ENCODE data around the gene HSPB1.

HSPB1 gene

DNA sequence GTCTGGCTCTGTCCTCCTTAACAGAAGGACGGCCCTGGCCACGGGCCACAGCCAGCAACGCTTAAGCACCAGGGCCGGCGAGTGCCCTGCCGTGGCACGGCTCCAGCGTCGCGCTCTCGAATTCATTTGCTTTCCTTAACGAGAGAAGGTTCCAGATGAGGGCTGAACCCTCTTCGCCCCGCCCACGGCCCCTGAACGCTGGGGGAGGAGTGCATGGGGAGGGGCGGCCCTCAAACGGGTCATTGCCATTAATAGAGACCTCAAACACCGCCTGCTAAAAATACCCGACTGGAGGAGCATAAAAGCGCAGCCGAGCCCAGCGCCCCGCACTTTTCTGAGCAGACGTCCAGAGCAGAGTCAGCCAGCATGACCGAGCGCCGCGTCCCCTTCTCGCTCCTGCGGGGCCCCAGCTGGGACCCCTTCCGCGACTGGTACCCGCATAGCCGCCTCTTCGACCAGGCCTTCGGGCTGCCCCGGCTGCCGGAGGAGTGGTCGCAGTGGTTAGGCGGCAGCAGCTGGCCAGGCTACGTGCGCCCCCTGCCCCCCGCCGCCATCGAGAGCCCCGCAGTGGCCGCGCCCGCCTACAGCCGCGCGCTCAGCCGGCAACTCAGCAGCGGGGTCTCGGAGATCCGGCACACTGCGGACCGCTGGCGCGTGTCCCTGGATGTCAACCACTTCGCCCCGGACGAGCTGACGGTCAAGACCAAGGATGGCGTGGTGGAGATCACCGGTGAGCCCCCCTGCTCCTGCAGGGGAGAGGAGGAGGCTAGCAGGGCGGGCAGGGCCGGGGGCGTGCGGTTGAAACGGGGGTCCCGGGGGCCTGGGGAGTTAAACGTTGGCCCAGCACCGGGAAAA is at the start of gene HSPB1:
Gene HSPB1 (plus strand): TSS at position 327 of the 855 bp plus-strand sequence. CDS start 40 bp downstream, at position 367.
- H3K27ac Mint-ChIP-seq = peak within 1 kb of the TSS; percentile 88
- peaks cover 6% of the 10 kb centered on the region for H3K27me3 Mint-ChIP-seq
- H3K4me1 Mint-ChIP-seq (ENCODE audit: low read depth) = peaks cover 20% of the 10 kb centered on the region
- H3K4me3 Mint-ChIP-seq = peak within 1 kb of the TSS; percentile 91
- peaks cover 8% of the 10 kb centered on the region for H3K9me3 Mint-ChIP-seq
- peaks cover 31% of the 10 kb centered on the region for H3K36me3 Mint-ChIP-seq (ENCODE audit: low read depth)
- intact Hi-C loops (cut with micrococcal nuclease) = no loop called here

GRCh38 chr7:76254781-76255180 is 47.7 kb upstream of the HSPB1 start:
- H3K4me1 Mint-ChIP-seq (ENCODE audit: low read depth) = no peaks in the 10 kb centered on the region
- no peak overlapping the region for H3K27ac Mint-ChIP-seq
- no peaks in the 10 kb centered on the region for H3K36me3 Mint-ChIP-seq (ENCODE audit: low read depth)
- intact Hi-C loops (cut with micrococcal nuclease) = no loop called here
- H3K9me3 Mint-ChIP-seq = no peaks in the 10 kb centered on the region
- peaks cover 39% of the 10 kb centered on the region for H3K27me3 Mint-ChIP-seq
- H3K4me3 Mint-ChIP-seq = no peak overlapping the region

DNA sequence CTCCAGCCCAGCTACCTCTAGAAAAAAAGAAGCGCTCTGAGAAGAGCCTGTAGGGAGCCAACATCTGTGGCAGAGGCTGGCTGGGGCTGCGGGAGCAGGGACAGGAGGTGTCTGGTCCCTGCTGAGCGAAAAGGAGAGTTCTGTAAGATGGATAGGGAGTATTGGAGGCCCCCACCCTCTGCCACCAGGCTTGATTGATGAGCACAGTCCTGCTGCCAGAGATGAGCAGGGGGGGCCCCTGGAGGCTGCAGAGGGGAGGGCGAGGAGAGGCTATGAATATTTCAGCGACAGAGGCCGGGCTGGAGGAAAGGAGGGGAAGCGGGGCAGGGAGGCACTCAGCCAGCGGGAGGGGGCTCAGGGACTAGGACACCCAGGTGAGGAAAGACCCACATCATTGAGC is 44.5 kb upstream of the HSPB1 start:
- intact Hi-C loops (cut with micrococcal nuclease) = no loop called here
- Mint-ChIP-seq H3K9me3 (no peaks in the 10 kb centered on the region), H3K27me3 (peaks cover 63% of the 10 kb centered on the region), H3K36me3 (ENCODE audit: low read depth) (no peaks in the 10 kb centered on the region), H3K4me1 (ENCODE audit: low read depth) (peaks cover 4% of the 10 kb centered on the region), H3K27ac (no peak overlapping the region), H3K4me3 (no peak overlapping the region)

DNA sequence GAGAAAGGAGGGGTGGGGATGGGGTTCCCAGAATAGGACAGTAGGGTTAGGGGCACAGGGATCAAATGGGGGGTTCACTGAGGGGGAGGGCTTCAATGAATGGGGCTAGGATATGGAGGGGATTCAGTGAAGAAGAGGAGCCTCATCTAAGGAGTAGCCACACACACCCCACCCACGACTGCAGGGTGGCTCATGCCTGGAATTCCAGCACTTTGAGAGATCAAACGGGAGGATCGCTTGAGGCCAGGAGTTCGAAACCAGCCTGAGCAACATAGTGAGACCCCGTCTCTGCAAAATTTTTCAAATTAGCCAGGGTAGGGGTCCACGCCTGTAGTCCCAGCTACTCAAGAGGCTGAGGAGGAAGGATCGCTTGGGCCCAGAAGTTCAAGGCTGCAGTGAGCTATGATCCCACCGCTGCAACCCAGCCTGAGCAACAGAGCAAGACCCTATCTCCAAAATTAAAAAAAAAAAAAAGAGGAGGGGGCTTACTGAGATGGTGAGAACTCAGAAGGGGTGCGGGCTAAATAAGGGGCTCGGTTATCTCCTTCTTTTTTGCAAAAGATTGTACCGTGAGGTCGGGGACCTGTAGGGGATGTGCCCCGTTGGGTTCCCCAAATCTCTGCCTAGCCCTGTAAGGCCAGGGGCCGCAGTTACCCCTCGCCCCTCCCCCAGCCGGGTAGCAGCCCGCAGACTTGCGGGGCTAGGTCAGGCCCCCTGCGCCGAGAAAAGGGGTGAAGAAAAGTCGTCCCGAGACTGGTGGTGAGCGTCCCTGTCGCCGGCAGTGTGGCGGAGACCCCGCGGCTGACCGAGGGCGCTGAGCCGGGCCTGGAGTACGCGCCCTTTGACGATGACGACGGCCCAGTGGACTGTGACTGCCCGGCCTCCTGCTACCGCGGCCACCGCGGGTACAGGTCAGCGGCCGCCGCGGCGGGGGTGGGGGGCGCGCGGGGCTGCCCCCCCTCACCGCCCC is 43.1 kb upstream of the HSPB1 start:
- H3K9me3 Mint-ChIP-seq = no peaks in the 10 kb centered on the region
- no peak overlapping the region for H3K27ac Mint-ChIP-seq
- no peak overlapping the region for H3K4me3 Mint-ChIP-seq
- H3K4me1 Mint-ChIP-seq (ENCODE audit: low read depth) = peaks cover 4% of the 10 kb centered on the region
- peaks cover 67% of the 10 kb centered on the region for H3K27me3 Mint-ChIP-seq
- no peaks in the 10 kb centered on the region for H3K36me3 Mint-ChIP-seq (ENCODE audit: low read depth)
- intact Hi-C loops (cut with micrococcal nuclease) = no loop called here

DNA sequence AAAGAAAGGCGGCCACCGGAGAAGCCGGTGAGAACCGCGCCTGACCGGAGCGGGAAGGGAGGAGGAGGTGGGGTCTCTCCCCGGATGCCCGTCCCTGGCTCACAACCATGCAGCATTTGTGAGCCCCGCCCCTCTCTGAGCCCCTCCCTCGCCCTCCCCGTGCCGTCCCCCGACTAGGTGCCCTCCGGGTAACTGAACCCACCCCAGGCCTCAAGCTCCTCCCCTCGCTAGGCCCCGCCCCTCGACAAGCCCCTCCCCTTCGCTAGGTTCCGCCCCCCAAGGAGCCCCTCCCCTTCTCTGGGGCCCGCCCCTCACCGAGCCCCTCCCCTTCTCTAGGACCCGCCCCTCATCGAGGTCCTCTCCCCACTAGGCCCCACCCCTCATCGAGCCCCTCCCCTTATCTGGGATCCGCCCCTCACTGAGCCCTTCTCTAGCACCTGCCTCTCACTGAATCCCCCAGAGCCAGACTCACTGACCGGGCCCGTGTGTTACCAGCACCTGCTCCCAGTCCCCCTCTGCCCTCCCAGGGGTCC is 42.2 kb upstream of the HSPB1 start:
- Mint-ChIP-seq H3K4me1 (ENCODE audit: low read depth) (peaks cover 4% of the 10 kb centered on the region), H3K27ac (no peak overlapping the region), H3K27me3 (peaks cover 66% of the 10 kb centered on the region), H3K4me3 (no peak overlapping the region), H3K9me3 (no peaks in the 10 kb centered on the region), H3K36me3 (ENCODE audit: low read depth) (no peaks in the 10 kb centered on the region)
- intact Hi-C loops (cut with micrococcal nuclease) = no loop called here

GRCh38 chr7:76261329-76261728 is 41.1 kb upstream of the HSPB1 start:
- H3K36me3 Mint-ChIP-seq (ENCODE audit: low read depth) = no peaks in the 10 kb centered on the region
- peaks cover 4% of the 10 kb centered on the region for H3K4me1 Mint-ChIP-seq (ENCODE audit: low read depth)
- no peak overlapping the region for H3K4me3 Mint-ChIP-seq
- intact Hi-C loops (cut with micrococcal nuclease) = no loop called here
- peaks cover 57% of the 10 kb centered on the region for H3K27me3 Mint-ChIP-seq
- no peaks in the 10 kb centered on the region for H3K9me3 Mint-ChIP-seq
- H3K27ac Mint-ChIP-seq = no peak overlapping the region

- Mint-ChIP-seq H3K4me1 (ENCODE audit: low read depth) (peaks cover 4% of the 10 kb centered on the region), H3K36me3 (ENCODE audit: low read depth) (no peaks in the 10 kb centered on the region), H3K4me3 (no peak overlapping the region), H3K9me3 (no peaks in the 10 kb centered on the region), H3K27ac (no peak overlapping the region), H3K27me3 (peaks cover 57% of the 10 kb centered on the region)
- intact Hi-C loops (cut with micrococcal nuclease) = no loop called here
Measured at GRCh38 chr7:76261931-76262330, 40.5 kb upstream of the HSPB1 start.

DNA sequence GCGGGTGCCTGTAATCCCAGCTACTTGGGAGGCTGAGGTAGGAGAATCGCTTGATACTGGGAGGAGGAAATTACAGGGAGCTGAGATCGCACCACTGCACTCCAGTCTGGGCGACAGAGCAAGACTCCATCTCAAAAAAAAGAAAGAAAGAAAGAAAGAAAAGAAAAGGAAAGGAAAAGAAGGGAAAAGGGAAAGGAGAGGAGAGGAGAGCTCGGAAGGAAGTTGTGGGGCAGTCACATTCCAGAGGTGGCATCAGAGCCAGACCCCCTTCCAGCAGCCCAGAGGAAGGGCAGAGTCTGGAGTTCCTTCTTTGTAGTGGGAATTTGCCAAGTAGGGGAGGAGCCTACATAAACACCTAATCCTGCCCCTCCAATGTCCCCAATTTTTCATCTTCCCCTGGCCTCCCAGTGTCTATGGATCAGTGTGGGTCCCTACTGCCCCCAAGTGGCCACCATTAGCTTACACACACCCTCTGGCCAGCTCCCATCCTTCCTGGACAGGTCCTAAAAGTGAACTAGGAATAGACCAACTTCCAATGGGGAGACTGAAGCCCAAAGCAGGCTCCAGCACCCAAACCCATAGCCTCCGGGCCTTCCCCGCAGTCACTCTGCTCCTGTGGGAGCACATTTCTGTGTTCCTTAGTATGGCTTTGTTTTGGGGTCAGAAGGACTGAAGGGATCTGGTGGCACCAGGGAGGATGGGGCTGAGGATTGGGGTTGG is 39.6 kb upstream of the HSPB1 start:
- Mint-ChIP-seq H3K9me3 (no peaks in the 10 kb centered on the region), H3K27ac (no peak overlapping the region), H3K27me3 (peaks cover 59% of the 10 kb centered on the region), H3K36me3 (ENCODE audit: low read depth) (no peaks in the 10 kb centered on the region), H3K4me1 (ENCODE audit: low read depth) (peaks cover 8% of the 10 kb centered on the region), H3K4me3 (no peak overlapping the region)
- intact Hi-C loops (cut with micrococcal nuclease) = no loop called here

GRCh38 chr7:76265299-76265698 is 37.2 kb upstream of the HSPB1 start:
- H3K4me3 Mint-ChIP-seq = no peak overlapping the region
- H3K36me3 Mint-ChIP-seq (ENCODE audit: low read depth) = no peaks in the 10 kb centered on the region
- H3K4me1 Mint-ChIP-seq (ENCODE audit: low read depth) = peaks cover 11% of the 10 kb centered on the region
- peaks cover 59% of the 10 kb centered on the region for H3K27me3 Mint-ChIP-seq
- H3K27ac Mint-ChIP-seq = no peak overlapping the region
- no peaks in the 10 kb centered on the region for H3K9me3 Mint-ChIP-seq
- intact Hi-C loops (cut with micrococcal nuclease) = no loop called here

GRCh38 chr7:76267107-76267893 is 35.2 kb upstream of the HSPB1 start:
- intact Hi-C loops (cut with micrococcal nuclease) = no loop called here
- Mint-ChIP-seq H3K4me3 (no peak overlapping the region), H3K4me1 (ENCODE audit: low read depth) (peaks cover 13% of the 10 kb centered on the region), H3K27ac (no peak overlapping the region), H3K36me3 (ENCODE audit: low read depth) (no peaks in the 10 kb centered on the region), H3K27me3 (peaks cover 51% of the 10 kb centered on the region), H3K9me3 (no peaks in the 10 kb centered on the region)

- Mint-ChIP-seq H3K9me3 (no peaks in the 10 kb centered on the region), H3K27ac (no peak overlapping the region), H3K4me1 (ENCODE audit: low read depth) (peaks cover 15% of the 10 kb centered on the region), H3K4me3 (no peak overlapping the region), H3K36me3 (ENCODE audit: low read depth) (no peaks in the 10 kb centered on the region), H3K27me3 (peaks cover 51% of the 10 kb centered on the region)
- intact Hi-C loops (cut with micrococcal nuclease) = no loop called here
Measured at GRCh38 chr7:76267894-76268183, 34.6 kb upstream of the HSPB1 start.

DNA sequence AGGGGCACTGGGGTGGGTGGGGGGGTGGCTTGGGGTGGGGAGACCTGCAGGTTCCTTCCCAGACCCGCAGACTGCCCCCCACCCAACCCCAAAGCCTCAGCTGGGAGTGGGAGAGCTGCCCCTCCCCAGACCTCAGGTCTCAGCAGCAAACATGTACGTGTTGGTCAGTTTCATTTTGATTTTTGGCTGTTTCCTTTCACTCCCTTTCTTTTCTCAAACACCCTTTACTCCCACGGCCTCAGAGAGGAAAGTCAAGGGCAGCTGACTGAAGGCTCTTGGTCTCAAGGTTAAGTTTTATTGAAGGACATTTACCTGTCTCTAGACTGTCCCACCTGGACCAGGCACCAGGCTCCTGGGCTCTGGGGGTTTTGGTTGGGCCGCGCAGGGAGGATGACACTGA is 34.1 kb upstream of the HSPB1 start:
- H3K4me1 Mint-ChIP-seq (ENCODE audit: low read depth) = peaks cover 19% of the 10 kb centered on the region
- H3K27ac Mint-ChIP-seq = no peak overlapping the region
- no peaks in the 10 kb centered on the region for H3K36me3 Mint-ChIP-seq (ENCODE audit: low read depth)
- peaks cover 50% of the 10 kb centered on the region for H3K27me3 Mint-ChIP-seq
- intact Hi-C loops (cut with micrococcal nuclease) = no loop called here
- H3K4me3 Mint-ChIP-seq = no peak overlapping the region
- H3K9me3 Mint-ChIP-seq = no peaks in the 10 kb centered on the region

DNA sequence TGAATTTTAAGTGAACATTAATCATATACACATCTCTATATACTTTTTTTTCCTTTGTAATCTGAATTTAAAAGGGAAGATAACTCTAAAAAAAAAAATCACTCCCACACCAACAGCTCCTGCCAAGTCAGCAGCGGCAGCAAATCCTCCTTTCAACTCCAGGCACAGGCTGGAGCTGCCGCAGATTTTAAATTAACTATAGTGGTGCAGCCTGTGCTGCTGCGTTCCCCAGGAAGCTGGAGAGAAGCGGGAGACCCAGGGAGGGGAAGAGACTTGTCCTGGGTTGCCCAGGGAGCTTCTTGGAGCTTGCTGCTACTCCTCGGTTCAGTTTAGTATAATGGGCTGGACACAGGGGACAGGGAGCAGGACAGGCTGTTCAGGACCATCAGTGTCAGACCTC is 32.6 kb upstream of the HSPB1 start:
- Mint-ChIP-seq H3K27me3 (peaks cover 60% of the 10 kb centered on the region), H3K9me3 (no peaks in the 10 kb centered on the region), H3K27ac (no peak overlapping the region), H3K4me3 (no peak overlapping the region), H3K36me3 (ENCODE audit: low read depth) (no peaks in the 10 kb centered on the region), H3K4me1 (ENCODE audit: low read depth) (peaks cover 19% of the 10 kb centered on the region)
- intact Hi-C loops (cut with micrococcal nuclease) = no loop called here
